SKM-1 (cell line): ENCODE measurements around the gene NTN1.

ENCODE experiments used
- DNase-seq: peaks from one replicate; lab custom pipeline; 2025; ENCODE audit not compliant: unreplicated experiment; lab: John Stamatoyannopoulos, UW

The NTN1 gene

GRCh38 chr17:9266697-9267117, 245.4 kb downstream of the NTN1 start:
- DNase-seq, result no peak

- no peak for DNase-seq
Measured at GRCh38 chr17:9268546-9268945, 247.2 kb downstream of the NTN1 start.

- no peak for DNase-seq
Measured at GRCh38 chr17:9269350-9270035, 248.2 kb downstream of the NTN1 start.

GRCh38 chr17:9270921-9271320, 249.6 kb downstream of the NTN1 start:
- no peak for DNase-seq

GRCh38 chr17:9271989-9272388, 250.7 kb downstream of the NTN1 start:
- DNase-seq, result no peak

- DNase-seq, result no peak
Measured at GRCh38 chr17:9272501-9273200, 251.3 kb downstream of the NTN1 start.

GRCh38 chr17:9273428-9274391, 252.4 kb downstream of the NTN1 start:
- no peak for DNase-seq

GRCh38 chr17:9274973-9275372, 253.7 kb downstream of the NTN1 start:
- DNase-seq, result no peak

GRCh38 chr17:9279893-9280292, 258.6 kb downstream of the NTN1 start:
- no peak for DNase-seq

GRCh38 chr17:9283909-9284308, 262.6 kb downstream of the NTN1 start:
- DNase-seq, result no peak

GRCh38 chr17:9284884-9285283, 263.6 kb downstream of the NTN1 start:
- no peak for DNase-seq

GRCh38 chr17:9285602-9286427, 264.5 kb downstream of the NTN1 start:
- no peak for DNase-seq

- no peak for DNase-seq
Measured at GRCh38 chr17:9286434-9286833, 265.1 kb downstream of the NTN1 start.

- no peak for DNase-seq
Measured at GRCh38 chr17:9287306-9287705, 266.0 kb downstream of the NTN1 start.

- DNase-seq, result no peak
Measured at GRCh38 chr17:9290226-9290613, 268.9 kb downstream of the NTN1 start.

GRCh38 chr17:9291912-9292560, 270.7 kb downstream of the NTN1 start:
- DNase-seq, result no peak

GRCh38 chr17:9292561-9292941, 271.2 kb downstream of the NTN1 start:
- no peak for DNase-seq
